Measurements from ENCODE around the gene TPT1. TPM values are rescaled to one million over a fixed set of nuclear protein-coding genes. Genes with fewer than 3 reads are reported as not detected.

The TPT1 gene
- total RNA-seq, 1 donor, result 2,232 TPM

DNA sequence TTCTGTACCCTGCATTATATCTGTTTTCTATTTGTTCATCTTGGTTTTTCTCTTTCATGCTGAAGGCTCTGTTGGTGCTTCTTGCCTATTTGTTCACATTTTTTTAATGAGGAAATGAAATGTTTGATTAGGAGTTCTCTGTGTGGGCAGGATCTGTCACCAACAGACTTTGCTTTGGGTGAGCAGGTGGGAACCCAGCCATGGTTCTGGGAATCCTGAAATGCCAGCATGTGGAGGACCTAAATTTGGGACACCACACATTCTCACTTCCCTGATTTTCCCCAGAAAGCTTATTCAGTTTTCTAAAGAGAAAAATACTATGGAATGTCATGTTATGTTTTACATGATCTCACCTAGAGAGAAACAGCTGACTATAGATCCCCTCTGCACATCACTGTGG is 34.0 kb downstream of the TPT1 start:
- no peaks in the 10 kb centered on the region for H4K20me1 ChIP-seq (ENCODE audit: insufficient read depth, low read length)
- no peak overlapping the region for H3K4me3 ChIP-seq (ENCODE audit: insufficient read depth, low read length)
- H3K27ac ChIP-seq (ENCODE audit: low read depth, low read length), result no peak overlapping the region
- H3K79me2 ChIP-seq (ENCODE audit: insufficient read depth, low read length), result no peaks in the 10 kb centered on the region
- no peak overlapping the region for H3K4me2 ChIP-seq (ENCODE audit: insufficient read depth, low read length)
- TF ChIP-seq, protein P1, sequence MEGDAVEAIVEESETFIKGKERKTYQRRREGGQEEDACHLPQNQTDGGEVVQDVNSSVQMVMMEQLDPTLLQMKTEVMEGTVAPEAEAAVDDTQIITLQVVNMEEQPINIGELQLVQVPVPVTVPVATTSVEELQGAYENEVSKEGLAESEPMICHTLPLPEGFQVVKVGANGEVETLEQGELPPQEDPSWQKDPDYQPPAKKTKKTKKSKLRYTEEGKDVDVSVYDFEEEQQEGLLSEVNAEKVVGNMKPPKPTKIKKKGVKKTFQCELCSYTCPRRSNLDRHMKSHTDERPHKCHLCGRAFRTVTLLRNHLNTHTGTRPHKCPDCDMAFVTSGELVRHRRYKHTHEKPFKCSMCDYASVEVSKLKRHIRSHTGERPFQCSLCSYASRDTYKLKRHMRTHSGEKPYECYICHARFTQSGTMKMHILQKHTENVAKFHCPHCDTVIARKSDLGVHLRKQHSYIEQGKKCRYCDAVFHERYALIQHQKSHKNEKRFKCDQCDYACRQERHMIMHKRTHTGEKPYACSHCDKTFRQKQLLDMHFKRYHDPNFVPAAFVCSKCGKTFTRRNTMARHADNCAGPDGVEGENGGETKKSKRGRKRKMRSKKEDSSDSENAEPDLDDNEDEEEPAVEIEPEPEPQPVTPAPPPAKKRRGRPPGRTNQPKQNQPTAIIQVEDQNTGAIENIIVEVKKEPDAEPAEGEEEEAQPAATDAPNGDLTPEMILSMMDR (IDR thresholded peaks at IDR 0.05; ENCODE audit: extremely low read depth, low read depth, low read length), result no peak
- peaks cover 13% of the 10 kb centered on the region for H3K4me1 ChIP-seq (ENCODE audit: insufficient read depth, low read length)
- no peak for DNase-seq (ENCODE audit: insufficient read length, low spot score, missing footprints)
- no peaks in the 10 kb centered on the region for H3K9me3 ChIP-seq (ENCODE audit: low read depth, low read length)
- H3K36me3 ChIP-seq (ENCODE audit: insufficient read depth, low read length), result no peaks in the 10 kb centered on the region
- no peak overlapping the region for H2AFZ ChIP-seq (ENCODE audit: low read length)
- no peaks in the 10 kb centered on the region for H3K27me3 ChIP-seq (ENCODE audit: insufficient read depth, low read length)

DNA sequence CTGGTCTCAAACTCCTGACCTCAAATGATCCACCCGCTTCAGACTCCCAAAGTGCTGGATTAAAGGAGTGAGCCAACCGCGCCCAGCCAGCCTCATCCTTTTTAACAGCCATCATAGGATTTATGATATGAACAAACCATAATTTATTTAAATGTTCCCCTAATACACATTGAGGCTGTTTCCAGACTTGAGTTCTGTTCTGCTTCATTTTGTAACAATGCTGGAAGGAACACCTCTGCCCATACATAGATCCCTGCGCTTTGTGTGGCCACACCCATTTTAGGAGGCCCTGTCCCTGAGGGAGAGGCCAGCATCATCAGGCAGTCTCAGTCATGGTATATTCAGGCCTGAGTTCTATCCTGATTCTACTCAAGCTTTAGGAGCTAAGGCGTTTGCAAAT is 35.9 kb downstream of the TPT1 start:
- no peaks in the 10 kb centered on the region for H3K79me2 ChIP-seq (ENCODE audit: insufficient read depth, low read length)
- no peak overlapping the region for H3K4me2 ChIP-seq (ENCODE audit: insufficient read depth, low read length)
- H3K9me3 ChIP-seq (ENCODE audit: low read depth, low read length), result no peaks in the 10 kb centered on the region
- peaks cover 3% of the 10 kb centered on the region for H3K4me1 ChIP-seq (ENCODE audit: insufficient read depth, low read length)
- H4K20me1 ChIP-seq (ENCODE audit: insufficient read depth, low read length), result no peaks in the 10 kb centered on the region
- TF ChIP-seq, protein P1 (IDR thresholded peaks at IDR 0.05; ENCODE audit: extremely low read depth, low read depth, low read length), result no peak
- H3K27ac ChIP-seq (ENCODE audit: low read depth, low read length), result no peak overlapping the region
- no peak overlapping the region for H3K4me3 ChIP-seq (ENCODE audit: insufficient read depth, low read length)
- no peak overlapping the region for H2AFZ ChIP-seq (ENCODE audit: low read length)
- no peaks in the 10 kb centered on the region for H3K36me3 ChIP-seq (ENCODE audit: insufficient read depth, low read length)
- no peaks in the 10 kb centered on the region for H3K27me3 ChIP-seq (ENCODE audit: insufficient read depth, low read length)
- no peak for DNase-seq (ENCODE audit: insufficient read length, low spot score, missing footprints)

DNA sequence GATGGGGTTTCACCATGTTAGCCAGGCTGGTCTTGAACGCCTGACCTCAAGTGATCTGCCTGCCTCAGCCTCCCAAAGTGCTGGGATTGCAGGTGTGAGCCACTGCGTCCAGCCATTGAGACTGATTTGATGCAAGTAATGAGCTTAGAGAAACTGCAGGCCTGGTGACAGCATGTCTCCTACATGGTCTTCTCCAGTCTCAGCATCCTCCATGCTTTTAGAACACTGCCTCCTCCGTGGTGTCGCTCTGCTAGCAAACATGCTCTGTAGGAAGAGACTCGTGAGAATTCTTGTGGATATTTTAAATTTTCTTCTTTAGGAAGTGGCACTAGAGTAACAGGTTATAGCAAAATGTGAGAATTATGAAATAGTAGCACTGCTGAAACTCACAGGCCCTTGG is 37.1 kb downstream of the TPT1 start:
- Histone ChIP-seq H2AFZ (ENCODE audit: low read length) (no peak overlapping the region), H4K20me1 (ENCODE audit: insufficient read depth, low read length) (no peaks in the 10 kb centered on the region), H3K27ac (ENCODE audit: low read depth, low read length) (no peak overlapping the region), H3K27me3 (ENCODE audit: insufficient read depth, low read length) (no peaks in the 10 kb centered on the region), H3K79me2 (ENCODE audit: insufficient read depth, low read length) (no peaks in the 10 kb centered on the region), H3K36me3 (ENCODE audit: insufficient read depth, low read length) (no peaks in the 10 kb centered on the region), H3K4me2 (ENCODE audit: insufficient read depth, low read length) (no peak overlapping the region), H3K9me3 (ENCODE audit: low read depth, low read length) (no peaks in the 10 kb centered on the region), H3K4me3 (ENCODE audit: insufficient read depth, low read length) (no peak overlapping the region), H3K4me1 (ENCODE audit: insufficient read depth, low read length) (peaks cover 6% of the 10 kb centered on the region)
- DNase-seq (ENCODE audit: insufficient read length, low spot score, missing footprints), result no peak
- TF ChIP-seq, protein P1 (IDR thresholded peaks at IDR 0.05; ENCODE audit: extremely low read depth, low read depth, low read length), result no peak

DNA sequence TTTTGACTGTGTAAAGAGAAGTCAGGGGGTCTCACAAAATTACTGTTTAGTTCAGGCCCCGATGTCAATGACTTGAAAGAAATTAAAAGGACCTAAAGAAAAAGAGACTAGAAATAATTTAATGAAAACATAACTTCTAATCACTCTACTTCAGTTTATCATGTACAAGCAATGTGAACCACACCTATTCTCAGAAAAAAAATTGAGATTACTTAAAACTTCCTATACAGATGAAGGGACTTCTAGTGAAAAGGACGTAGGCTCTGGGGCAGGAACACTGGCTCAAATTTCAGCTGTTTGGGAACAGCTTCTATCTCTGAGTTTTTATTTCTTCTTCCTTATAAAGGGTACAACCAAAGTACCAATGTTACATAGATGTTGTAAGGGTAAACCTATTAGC is 38.0 kb downstream of the TPT1 start:
- no peak overlapping the region for H3K27ac ChIP-seq (ENCODE audit: low read depth, low read length)
- no peaks in the 10 kb centered on the region for H3K9me3 ChIP-seq (ENCODE audit: low read depth, low read length)
- peaks cover 6% of the 10 kb centered on the region for H3K4me1 ChIP-seq (ENCODE audit: insufficient read depth, low read length)
- H3K36me3 ChIP-seq (ENCODE audit: insufficient read depth, low read length), result no peaks in the 10 kb centered on the region
- H3K4me2 ChIP-seq (ENCODE audit: insufficient read depth, low read length), result no peak overlapping the region
- no peak for DNase-seq (ENCODE audit: insufficient read length, low spot score, missing footprints)
- no peaks in the 10 kb centered on the region for H3K79me2 ChIP-seq (ENCODE audit: insufficient read depth, low read length)
- no peak overlapping the region for H3K4me3 ChIP-seq (ENCODE audit: insufficient read depth, low read length)
- TF ChIP-seq, protein P1 (IDR thresholded peaks at IDR 0.05; ENCODE audit: extremely low read depth, low read depth, low read length), result no peak
- no peak overlapping the region for H2AFZ ChIP-seq (ENCODE audit: low read length)
- H3K27me3 ChIP-seq (ENCODE audit: insufficient read depth, low read length), result no peaks in the 10 kb centered on the region
- no peaks in the 10 kb centered on the region for H4K20me1 ChIP-seq (ENCODE audit: insufficient read depth, low read length)

Measured in osteoblast (primary cell).